GM20000 (cell line): Measurements from ENCODE around the gene SLC38A10.

ENCODE experiments used
- DNase-seq: peaks from one replicate; pipeline ENCODE4 v3.0.0; 2012; ENCODE audit warnings: low spot score
- CTCF ChIP-seq: IDR thresholded peaks from 2 replicates; pipeline ENCODE4 v1.5.1; 2012; ENCODE audit warnings: mild to moderate bottlenecking, control low read depth; ENCODE audit errors: extremely low read depth, missing control alignments

The SLC38A10 gene

GRCh38 chr17:81199482-81199830 is 95.7 kb downstream of the SLC38A10 start:
- no peak for DNase-seq
- TF ChIP-seq CTCF: no peak

- DNase-seq: no peak
- TF ChIP-seq CTCF: no peak
These were observed 96.2 kb downstream of the SLC38A10 start for GRCh38 chr17:81198826-81199481.

GRCh38 chr17:81197831-81198490 is 97.1 kb downstream of the SLC38A10 start:
- no peak for TF ChIP-seq CTCF

GRCh38 chr17:81197409-81197795 is 97.7 kb downstream of the SLC38A10 start:
- no peak for DNase-seq
- TF ChIP-seq CTCF: no peak

More at GRCh38 chr17:81197831-81198490, 97.1 kb downstream of the SLC38A10 start:
- DNase-seq: no peak

GRCh38 chr17:81196505-81197408 is 98.3 kb downstream of the SLC38A10 start:
- TF ChIP-seq CTCF: no peak

GRCh38 chr17:81195941-81196495 is 99.1 kb downstream of the SLC38A10 start:
- no peak for DNase-seq
- no peak for TF ChIP-seq CTCF

More at GRCh38 chr17:81196505-81197408, 98.3 kb downstream of the SLC38A10 start:
- DNase-seq: no peak
